GM21576 (cell line): ENCODE measurements around the gene C18orf32.
"Not testable (repeated sequence)": the region's sequence is repeated elsewhere in the genome, so short reads cannot be mapped to it uniquely, and the experiment has no call there.

ENCODE experiments used
- ATAC-seq: cut with Tn5 transposase; IDR thresholded peaks from one replicate; pipeline ENCODE4 v1.9.1; 2021; ENCODE audit warnings: mild to moderate bottlenecking, moderate library complexity; ENCODE audit not compliant: unreplicated experiment

C18orf32 gene

GRCh38 chr18:49503931-49504330, 16.9 kb upstream of the C18orf32 start:
- ATAC-seq = no peak

- ATAC-seq = no peak
These were observed 13.3 kb upstream of the C18orf32 start for GRCh38 chr18:49500201-49500921.

GRCh38 chr18:49499046-49499637, 12.1 kb upstream of the C18orf32 start:
- no peak for ATAC-seq

GRCh38 chr18:49495480-49495879, 8.4 kb upstream of the C18orf32 start:
- no peak for ATAC-seq

- ATAC-seq = no peak
These were observed 8.0 kb upstream of the C18orf32 start for GRCh38 chr18:49495076-49495475.

- no peak for ATAC-seq
These were observed 7.6 kb upstream of the C18orf32 start for GRCh38 chr18:49494660-49495059.

- ATAC-seq = no peak
These were observed 5.6 kb upstream of the C18orf32 start for GRCh38 chr18:49492694-49493033.

GRCh38 chr18:49491857-49492693, 5.0 kb upstream of the C18orf32 start, which contains the start of gene RPL17:
TSS of gene RPL17 (minus strand) at chr18:49492465.
- ATAC-seq = peak; percentile 68

GRCh38 chr18:49491534-49491856, 4.5 kb upstream of the C18orf32 start:
- ATAC-seq = no peak

GRCh38 chr18:49490246-49490762, 3.3 kb upstream of the C18orf32 start:
- no peak for ATAC-seq

- ATAC-seq = no peak
These were observed 777 bp upstream of the C18orf32 start for GRCh38 chr18:49487711-49488310.

- ATAC-seq = no peak
These were observed 455 bp downstream of the C18orf32 start for GRCh38 chr18:49486606-49486952.

- no peak for ATAC-seq
These were observed 900 bp downstream of the C18orf32 start for GRCh38 chr18:49486134-49486533.

GRCh38 chr18:49483198-49483597, 3.8 kb downstream of the C18orf32 start:
- ATAC-seq = no peak

GRCh38 chr18:49481907-49482306, 5.1 kb downstream of the C18orf32 start:
- no peak for ATAC-seq

GRCh38 chr18:49481317-49481716, 5.7 kb downstream of the C18orf32 start:
- ATAC-seq = no peak

- no peak for ATAC-seq
These were observed 7.5 kb downstream of the C18orf32 start for GRCh38 chr18:49479381-49480137.

- ATAC-seq = no peak
These were observed 10.2 kb downstream of the C18orf32 start for GRCh38 chr18:49476664-49477411.

- not testable (repeated sequence) for ATAC-seq
These were observed 12.1 kb downstream of the C18orf32 start for GRCh38 chr18:49474935-49475334.

- no peak for ATAC-seq
These were observed 13.3 kb downstream of the C18orf32 start for GRCh38 chr18:49473721-49474120.
